Smooth muscle cell (in vitro differentiated cells): ENCODE data around the gene ZSCAN12. TPM values are rescaled to one million over a fixed set of nuclear protein-coding genes. Genes with fewer than 3 reads are reported as not detected.

Experiments used
- DNase-seq: peaks from one replicate; lab custom pipeline; 2025; ENCODE audit not compliant: unreplicated experiment; lab: John Stamatoyannopoulos, UW
- H2AFZ ChIP-seq: fragments of 200-600 bp; sonication (generic); 2 replicates; pipeline ENCODE4 v1.6.0; 2016; ENCODE audit warnings: antibody characterized with exemption, low read depth, mild to moderate bottlenecking
- H3F3A ChIP-seq: fragments of 200-600 bp; sonication (generic); 2 replicates; pipeline ENCODE4 v1.6.0; 2017; ENCODE audit warnings: antibody characterized with exemption, low read depth
- H3K27ac ChIP-seq: fragments of 200-600 bp; sonication (generic); 2 replicates; pipeline ENCODE4 v1.5.1; 2016; ENCODE audit warnings: low read depth, mild to moderate bottlenecking
- H3K27me3 ChIP-seq: fragments of 200-600 bp; sonication (generic); 2 replicates; pipeline ENCODE4 v1.6.1; 2016; ENCODE audit warnings: low read depth, mild to moderate bottlenecking
- H3K36me3 ChIP-seq: fragments of 200-600 bp; sonication (generic); 2 replicates; pipeline ENCODE4 v1.5.1; 2016; ENCODE audit warnings: low read depth
- H3K4me1 ChIP-seq: fragments of 200-600 bp; sonication (generic); 2 replicates; pipeline ENCODE4 v1.5.1; 2016; ENCODE audit warnings: low read depth
- H3K4me2 ChIP-seq: fragments of 200-600 bp; sonication (generic); 2 replicates; pipeline ENCODE4 v1.6.0; 2016; ENCODE audit warnings: mild to moderate bottlenecking
- H3K4me3 ChIP-seq: fragments of 200-600 bp; sonication (generic); 2 replicates; pipeline ENCODE4 v1.5.1; 2016; ENCODE audit warnings: mild to moderate bottlenecking
- H3K79me2 ChIP-seq: fragments of 200-600 bp; sonication (generic); 2 replicates; pipeline ENCODE4 v1.6.0; 2016; ENCODE audit warnings: low read depth, mild to moderate bottlenecking
- H3K9ac ChIP-seq: fragments of 200-600 bp; sonication (generic); 2 replicates; pipeline ENCODE4 v1.6.0; 2016; ENCODE audit warnings: low read depth
- H3K9me3 ChIP-seq: fragments of 200-600 bp; sonication (generic); replicated peaks from 2 replicates; pipeline ENCODE4 v1.5.1; 2016; ENCODE audit warnings: low read depth
- H4K20me1 ChIP-seq: fragments of 200-600 bp; sonication (generic); 2 replicates; pipeline ENCODE4 v1.6.0; 2016; ENCODE audit warnings: low read depth
- CTCF ChIP-seq: fragments of 200-600 bp; sonication (generic); IDR thresholded peaks from 2 replicates; pipeline ENCODE4 v1.5.1; 2017; ENCODE audit warnings: borderline replicate concordance, mild to moderate bottlenecking, antibody characterized with exemption; ENCODE audit not compliant: insufficient read depth, poor library complexity, severe bottlenecking
- WGBS: methylation state at CpG from one replicate; pipeline ENCODE4 v1.1.7; 2016; ENCODE audit warnings: low lambda C conversion rate; 5-methylcytosine and 5-hydroxymethylcytosine counted together
- polyA plus RNA-seq: library from polyadenylated mRNA; unstranded; fragments of >200 nt; fragmentation: Nextera tagmentation; extraction: Ambion mirVana; gene quantifications from 2 replicates; pipeline ENCODE4 v1.2.1, GENCODE V29; 2016
- total RNA-seq: library from RNA; depleted of rRNA; stranded (reverse); fragments of >200 nt; gene quantifications from 2 replicates; pipeline ENCODE4 v1.2.3, GENCODE V29; 2014

ZSCAN12 gene
- total and polyA plus RNA-seq, 2 experiments from 2014 or later = 1.3 to 6.8 TPM

GRCh38 chr6:28443112-28443773, 43.7 kb upstream of the ZSCAN12 start, which contains the start of gene ZSCAN23:
ZSCAN23 (minus strand) TSS chr6:28443491; CDS start chr6:28436266, 7,225 bp downstream.
- H3K4me1 ChIP-seq = peaks cover 12% of the 10 kb centered on the region

GRCh38 chr6:28442586-28442985, 43.0 kb upstream of the ZSCAN12 start:
- Histone ChIP-seq H3K4me2 (peak overlapping the region; percentile 87), H3K4me3 (peak overlapping the region; percentile 68), H3K36me3 (no peaks in the 10 kb centered on the region), H3F3A (no peaks in the 10 kb centered on the region), H3K79me2 (peaks cover 7% of the 10 kb centered on the region), H2AFZ (peak overlapping the region; percentile 92), H3K27me3 (no peaks in the 10 kb centered on the region), H3K27ac (peak overlapping the region; percentile 37), H4K20me1 (no peaks in the 10 kb centered on the region), H3K9me3 (no peaks in the 10 kb centered on the region), H3K9ac (peak overlapping the region; percentile 74), H3K4me1 (peaks cover 12% of the 10 kb centered on the region)
- DNase-seq = no peak
- 55% methylated on average over 7 of the region's 7 CpGs for WGBS
- TF ChIP-seq CTCF = no peak

More at GRCh38 chr6:28443112-28443773, 43.7 kb upstream of the ZSCAN12 start, which contains the start of gene ZSCAN23:
- Histone ChIP-seq H3K36me3 (no peaks in the 10 kb centered on the region), H4K20me1 (no peaks in the 10 kb centered on the region), H3K79me2 (peaks cover 7% of the 10 kb centered on the region), H3K27me3 (no peaks in the 10 kb centered on the region), H3K4me3 (peak within 1 kb of the TSS; percentile 68), H3K9me3 (no peaks in the 10 kb centered on the region), H2AFZ (peak within 1 kb of the TSS; percentile 92), H3K27ac (peak within 1 kb of the TSS; percentile 37), H3F3A (no peaks in the 10 kb centered on the region), H3K4me2 (peak within 1 kb of the TSS; percentile 87), H3K9ac (peak within 1 kb of the TSS; percentile 74)
- peak; percentile 6 for DNase-seq
- no peak for TF ChIP-seq CTCF
- under 1% methylated on average over 32 of the region's 32 CpGs for WGBS

GRCh38 chr6:28436404-28436803, 36.9 kb upstream of the ZSCAN12 start:
- no peaks in the 10 kb centered on the region for H3K36me3 ChIP-seq
- no peak overlapping the region for H2AFZ ChIP-seq
- H3K79me2 ChIP-seq = no peaks in the 10 kb centered on the region
- no peaks in the 10 kb centered on the region for H3K27me3 ChIP-seq
- no peaks in the 10 kb centered on the region for H3K9me3 ChIP-seq
- no peak overlapping the region for H3K27ac ChIP-seq
- no peak for TF ChIP-seq CTCF
- no peaks in the 10 kb centered on the region for H3F3A ChIP-seq
- H3K4me2 ChIP-seq = no peak overlapping the region
- no peak overlapping the region for H3K4me3 ChIP-seq
- WGBS = 96% methylated on average over 3 of the region's 3 CpGs
- no peak for DNase-seq
- no peaks in the 10 kb centered on the region for H4K20me1 ChIP-seq
- H3K4me1 ChIP-seq = no peaks in the 10 kb centered on the region
- no peak overlapping the region for H3K9ac ChIP-seq

GRCh38 chr6:28433119-28433518, 33.6 kb upstream of the ZSCAN12 start:
- no peaks in the 10 kb centered on the region for H3K9me3 ChIP-seq
- H3F3A ChIP-seq = no peaks in the 10 kb centered on the region
- H3K27me3 ChIP-seq = no peaks in the 10 kb centered on the region
- H3K4me1 ChIP-seq = no peaks in the 10 kb centered on the region
- H3K9ac ChIP-seq = no peak overlapping the region
- no peak overlapping the region for H3K27ac ChIP-seq
- no peaks in the 10 kb centered on the region for H3K36me3 ChIP-seq
- H3K4me3 ChIP-seq = no peak overlapping the region
- no peak overlapping the region for H2AFZ ChIP-seq
- no peaks in the 10 kb centered on the region for H3K79me2 ChIP-seq
- no peak overlapping the region for H3K4me2 ChIP-seq
- TF ChIP-seq CTCF = no peak
- DNase-seq = no peak
- H4K20me1 ChIP-seq = no peaks in the 10 kb centered on the region
